GM10266 (cell line): ENCODE results near the gene CREB3L1.

Experiments used
- DNase-seq: peaks from one replicate; pipeline ENCODE4 v3.0.0; 2012; ENCODE audit errors: extremely low spot score
- TF ChIP-seq, protein P1 (sequence below): IDR thresholded peaks from 2 replicates; pipeline ENCODE4 v1.5.1; 2012; ENCODE audit warnings: mild to moderate bottlenecking, low read depth; ENCODE audit not compliant: control insufficient read depth, insufficient read depth; ENCODE audit errors: missing control alignments

The CREB3L1 gene

DNA sequence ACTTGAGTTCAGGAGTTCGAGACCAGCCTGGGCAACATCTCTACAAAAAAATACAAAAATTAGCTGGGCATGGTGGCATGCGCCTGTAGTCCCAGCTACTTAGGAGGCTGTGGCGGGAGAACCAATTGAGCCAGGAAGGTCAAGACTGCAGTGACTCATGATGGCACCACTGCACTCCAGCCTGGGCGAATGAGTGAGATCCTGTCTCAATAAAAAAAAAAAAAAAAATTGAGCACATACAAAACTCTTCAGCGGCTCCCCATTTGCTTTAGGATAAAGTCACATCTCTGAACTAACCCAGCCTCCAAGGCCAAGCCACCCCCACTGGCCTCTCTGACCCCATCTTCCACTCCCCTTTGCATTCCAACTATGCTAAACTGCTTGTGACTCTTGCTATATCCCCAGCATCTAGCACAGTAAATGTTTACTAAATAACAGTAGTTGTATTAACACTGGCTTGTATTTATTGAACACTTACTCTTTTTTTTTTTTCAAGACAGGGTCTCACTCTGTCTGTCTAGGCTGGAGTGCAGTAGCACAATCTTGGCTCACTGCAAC lies 28.9 kb downstream of the CREB3L1 start:
- TF ChIP-seq, protein P1, sequence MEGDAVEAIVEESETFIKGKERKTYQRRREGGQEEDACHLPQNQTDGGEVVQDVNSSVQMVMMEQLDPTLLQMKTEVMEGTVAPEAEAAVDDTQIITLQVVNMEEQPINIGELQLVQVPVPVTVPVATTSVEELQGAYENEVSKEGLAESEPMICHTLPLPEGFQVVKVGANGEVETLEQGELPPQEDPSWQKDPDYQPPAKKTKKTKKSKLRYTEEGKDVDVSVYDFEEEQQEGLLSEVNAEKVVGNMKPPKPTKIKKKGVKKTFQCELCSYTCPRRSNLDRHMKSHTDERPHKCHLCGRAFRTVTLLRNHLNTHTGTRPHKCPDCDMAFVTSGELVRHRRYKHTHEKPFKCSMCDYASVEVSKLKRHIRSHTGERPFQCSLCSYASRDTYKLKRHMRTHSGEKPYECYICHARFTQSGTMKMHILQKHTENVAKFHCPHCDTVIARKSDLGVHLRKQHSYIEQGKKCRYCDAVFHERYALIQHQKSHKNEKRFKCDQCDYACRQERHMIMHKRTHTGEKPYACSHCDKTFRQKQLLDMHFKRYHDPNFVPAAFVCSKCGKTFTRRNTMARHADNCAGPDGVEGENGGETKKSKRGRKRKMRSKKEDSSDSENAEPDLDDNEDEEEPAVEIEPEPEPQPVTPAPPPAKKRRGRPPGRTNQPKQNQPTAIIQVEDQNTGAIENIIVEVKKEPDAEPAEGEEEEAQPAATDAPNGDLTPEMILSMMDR, result no peak
- DNase-seq, result no peak

DNA sequence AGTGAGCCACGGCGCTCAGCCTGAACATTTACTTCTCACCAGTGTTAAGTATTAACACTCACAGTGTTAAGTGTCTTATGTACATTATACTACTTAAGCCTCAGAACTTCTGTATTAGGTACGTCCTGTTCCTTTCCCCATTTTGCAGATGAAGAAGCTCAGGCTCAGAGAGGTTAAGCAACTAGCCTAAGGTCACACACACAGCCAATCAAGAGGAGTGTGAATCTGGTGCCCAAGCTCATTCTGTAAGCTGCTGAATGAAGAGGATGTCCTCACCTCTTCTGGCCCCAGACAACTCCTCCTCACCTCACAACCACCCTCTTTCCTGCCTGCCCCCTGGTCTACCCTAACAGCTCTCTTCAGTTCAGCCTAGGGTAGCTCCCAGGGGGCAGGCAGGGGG lies 29.9 kb downstream of the CREB3L1 start:
- no peak for DNase-seq
- TF ChIP-seq, protein P1, result no peak

GRCh38 chr11:46307785-46308341 lies 30.4 kb downstream of the CREB3L1 start:
- no peak for DNase-seq
- TF ChIP-seq, protein P1, result no peak

- DNase-seq, result peak; percentile 86
- TF ChIP-seq, protein P1, result peak; percentile 93
Observed at GRCh38 chr11:46308631-46309419, 31.4 kb downstream of the CREB3L1 start.

DNA sequence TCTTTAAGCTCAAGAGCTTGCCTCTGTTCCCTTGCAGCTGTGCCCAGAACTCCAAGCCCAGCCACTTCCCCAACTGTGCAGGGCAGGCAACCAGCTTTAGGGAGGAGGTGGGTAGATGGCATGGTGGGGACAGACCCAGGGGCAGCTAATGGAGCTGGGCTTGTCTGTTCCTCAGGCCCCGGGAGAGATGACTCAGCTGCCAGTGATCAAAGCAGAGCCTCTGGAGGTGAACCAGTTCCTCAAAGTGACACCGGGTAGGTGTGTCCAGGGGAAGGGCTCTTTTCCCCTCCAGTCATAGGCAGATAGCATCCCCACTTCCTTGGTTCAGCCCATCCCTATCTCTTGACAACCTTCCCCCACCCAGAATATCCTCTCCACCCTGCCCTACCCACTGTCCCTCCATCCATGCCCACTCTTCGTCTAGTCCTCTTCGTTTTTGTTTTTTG lies 32.4 kb downstream of the CREB3L1 start:
- DNase-seq, result peak; percentile 68
- TF ChIP-seq, protein P1, result no peak

DNA sequence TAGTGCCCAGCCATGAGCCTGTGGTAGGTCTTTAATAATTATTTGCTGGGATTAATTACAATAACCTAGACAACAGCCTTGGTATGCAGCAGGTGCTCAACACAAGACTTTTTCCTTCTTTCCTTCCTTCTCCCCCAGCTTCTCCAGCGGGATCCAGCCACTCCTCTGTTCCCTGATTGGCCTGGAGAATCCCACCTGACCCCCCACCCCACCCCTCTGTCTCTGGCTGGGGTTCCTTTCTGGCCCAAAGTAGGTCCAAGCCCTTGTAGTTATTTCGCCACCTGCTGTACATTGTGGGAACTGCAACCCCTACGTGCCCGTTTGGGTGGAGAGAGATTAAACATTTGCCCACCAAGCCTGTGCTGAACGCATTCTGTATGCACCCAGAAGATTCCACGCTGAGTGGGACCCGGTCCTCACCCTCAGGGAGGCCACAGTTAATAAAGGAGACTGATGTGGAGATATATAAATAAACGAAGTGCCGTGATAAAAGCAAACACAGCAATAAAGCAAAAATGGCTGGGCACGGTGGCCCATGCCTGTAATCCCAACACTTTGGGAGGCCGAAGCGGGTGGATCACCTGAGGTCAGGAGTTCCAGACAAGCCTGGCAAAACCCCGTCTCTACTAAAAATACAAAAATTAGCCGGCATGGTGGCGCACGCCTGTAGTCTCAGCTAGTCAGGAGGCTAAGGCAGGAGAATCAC lies 37.7 kb downstream of the CREB3L1 start:
- DNase-seq, result peak; percentile 85
- TF ChIP-seq, protein P1, result peak; percentile 86
